HepG2 (cell line): Measurements from ENCODE around the gene SPATA31E1. TPM values are rescaled to one million over a fixed set of nuclear protein-coding genes. Genes with fewer than 3 reads are reported as not detected.

ENCODE experiments used
- ATAC-seq: fragments of 200-7000 bp; cut with Tn5 transposase; 3 replicates; pipeline ENCODE4 v1.9.1; 2020; ENCODE audit warnings: mild to moderate bottlenecking, moderate library complexity
- BruUV-seq: library from RNA; stranded (reverse); fragments of 400-500 nt; replicated peaks from 2 replicates; lab custom pipeline; 2021; lab: Mats Ljungman, UMichigan
- CTCF ChIA-PET: fragments of 300-600 bp; formaldehyde crosslinking; extraction: SDS; loops from one replicate; lab custom pipeline; 2021; ENCODE audit warnings: low total read pairs, inconsistent platforms, low intra/inter-chr PET ratio; lab: Yijun Ruan, JAX
- POLR2A ChIA-PET: fragments of 350-600 bp; sonication (Branson Sonifier 250); formaldehyde crosslinking; loops from one replicate; lab custom pipeline; 2020; ENCODE audit warnings: antibody characterized with exemption, inconsistent platforms; lab: Yijun Ruan, JAX
- DNase-seq: peaks from one replicate; pipeline ENCODE4 v3.0.0-alpha.2; 2015; ENCODE audit warnings: low spot score
- FAIRE-seq: peaks from 3 replicates; lab custom pipeline; 2011; peaks lifted over from hg19 to GRCh38; lab: Jason Lieb, UNC
- H2AFZ ChIP-seq: one replicate; pipeline ENCODE4 v1.6.1; 2011; ENCODE audit warnings: low read length, inconsistent platforms
- H3K27ac ChIP-seq: fragments of 300-600 bp; 3 replicates; pipeline ENCODE4 v1.8.0; 2011; ENCODE audit warnings: mixed run types, mild to moderate bottlenecking, mixed read lengths, low read length, inconsistent platforms; ENCODE audit not compliant: insufficient read depth; ENCODE audit errors: extremely low read length
- H3K27me3 ChIP-seq, 2 experiments: fragments of 200-600 bp in 1 of 2; 2 replicates in 1 of 2; 3 replicates in 1 of 2; pipeline versions ENCODE4 v1.6.0 to v1.8.0; 2011; ENCODE audit warnings: low read length in 2 of 2, mild to moderate bottlenecking in 2 of 2, moderate library complexity in 2 of 2, inconsistent platforms in 1 of 2; ENCODE audit not compliant: insufficient read depth in 2 of 2, control insufficient read depth in 1 of 2
- H3K36me3 ChIP-seq, 2 experiments: fragments of 200-600 bp in 1 of 2; replicated peaks in 1 of 2; 2 replicates in 1 of 2; 3 replicates in 1 of 2; pipeline versions ENCODE4 v1.5.1 to v1.8.0; 2011; ENCODE audit warnings: low read length in 2 of 2, inconsistent platforms in 1 of 2; ENCODE audit not compliant: insufficient read depth in 2 of 2, control insufficient read depth in 1 of 2
- H3K4me1 ChIP-seq: 2 replicates; pipeline ENCODE4 v1.5.1; 2012; ENCODE audit warnings: low read length, inconsistent platforms; ENCODE audit not compliant: insufficient read depth
- H3K4me2 ChIP-seq: 2 replicates; pipeline ENCODE4 v1.6.0; 2011; ENCODE audit warnings: low read depth, low read length, inconsistent platforms
- H3K4me3 ChIP-seq, 3 experiments: fragments of 200-600 bp in 1 of 3; sonication (generic), shearing (Covaris generic) in 1 of 3; replicated peaks in 1 of 3; 2 replicates each; pipeline ENCODE4 v1.5.1; 2011 to 2016; ENCODE audit warnings: low read length in 3 of 3, inconsistent platforms in 2 of 3, low read depth in 2 of 3, mild to moderate bottlenecking in 2 of 3, control low read depth in 1 of 3, mixed read lengths in 1 of 3; ENCODE audit not compliant: insufficient read depth in 1 of 3
- H3K79me2 ChIP-seq: one replicate; pipeline ENCODE4 v1.6.1; 2011; ENCODE audit warnings: low read length, inconsistent platforms; ENCODE audit not compliant: insufficient read depth
- H3K9ac ChIP-seq: 2 replicates; pipeline ENCODE4 v1.6.0; 2011; ENCODE audit warnings: mild to moderate bottlenecking, low read depth, low read length, inconsistent platforms; ENCODE audit not compliant: insufficient read depth
- H3K9me3 ChIP-seq: 2 replicates; pipeline ENCODE4 v1.5.1; 2012; ENCODE audit warnings: mild to moderate bottlenecking, low read length
- H4K20me1 ChIP-seq: 2 replicates; pipeline ENCODE4 v1.6.0; 2011; ENCODE audit warnings: inconsistent platforms, mild to moderate bottlenecking, low read length, moderate library complexity; ENCODE audit not compliant: insufficient read depth
- ARNT ChIP-seq: fragments of 450-650 bp; IDR thresholded peaks from 2 replicates; pipeline ENCODE4 v1.6.1; 2017
- ATF6 ChIP-seq: sonication (generic); formaldehyde crosslinking; conservative IDR thresholded peaks from 2 replicates; pipeline ENCODE4 v1.4.0; 2020; ENCODE audit warnings: missing genetic modification reagents
- CENPX ChIP-seq: sonication (generic); formaldehyde crosslinking; IDR thresholded peaks from 2 replicates; pipeline ENCODE4 v1.9.0; 2021; ENCODE audit warnings: mild to moderate bottlenecking, missing genetic modification reagents, moderate library complexity
- PBX3 ChIP-seq: sonication (generic); formaldehyde crosslinking; IDR thresholded peaks from 2 replicates; pipeline ENCODE4 v1.8.1; 2023; ENCODE audit warnings: missing genetic modification reagents, inconsistent platforms, borderline replicate concordance
- PREB ChIP-seq: sonication (generic); formaldehyde crosslinking; IDR thresholded peaks from 2 replicates; pipeline ENCODE4 v1.4.0; 2020; ENCODE audit warnings: missing genetic modification reagents
- REPIN1 ChIP-seq: sonication (generic); formaldehyde crosslinking; IDR thresholded peaks from 2 replicates; pipeline ENCODE4 v1.8.0; 2022; ENCODE audit warnings: missing genetic modification reagents, low read depth, mild to moderate bottlenecking, borderline replicate concordance
- RFX1 ChIP-seq: fragments of 450-650 bp; IDR thresholded peaks from 2 replicates; pipeline ENCODE4 v1.6.1; 2017
- SETDB1 ChIP-seq: sonication (generic); formaldehyde crosslinking; IDR thresholded peaks from 2 replicates; pipeline ENCODE4 v1.5.1; 2020; ENCODE audit warnings: missing genetic modification reagents, mild to moderate bottlenecking, borderline replicate concordance
- SOX6 ChIP-seq, 2 experiments: fragments of 450-650 bp in 1 of 2; sonication (generic) in 1 of 2; formaldehyde crosslinking in 1 of 2; IDR thresholded peaks; 2 replicates each; pipeline versions ENCODE4 v1.4.0 to v1.6.1; 2017 to 2020; ENCODE audit warnings: antibody characterized with exemption in 1 of 2, mild to moderate bottlenecking in 1 of 2, missing genetic modification reagents in 1 of 2
- SRSF9 ChIP-seq: fragments of 200-400 bp; formaldehyde crosslinking; IDR thresholded peaks from 2 replicates; pipeline ENCODE4 v1.6.1; 2018; ENCODE audit warnings: borderline replicate concordance, mild to moderate bottlenecking, low read depth, low read length; ENCODE audit not compliant: insufficient read depth, poor library complexity, severe bottlenecking
- TBX2 ChIP-seq: sonication (generic); formaldehyde crosslinking; IDR thresholded peaks from 2 replicates; pipeline ENCODE4 v1.5.0; 2020; ENCODE audit warnings: missing genetic modification reagents, mild to moderate bottlenecking, borderline replicate concordance
- U2AF1 ChIP-seq: fragments of 200-400 bp; formaldehyde crosslinking; optimal IDR thresholded peaks from 2 replicates; pipeline ENCODE3; 2017; ENCODE audit warnings: mild to moderate bottlenecking, low read depth, low read length
- ZNF501 ChIP-seq: sonication (generic); formaldehyde crosslinking; IDR thresholded peaks from 2 replicates; pipeline ENCODE4 v1.5.1; 2020; ENCODE audit warnings: mild to moderate bottlenecking, moderate library complexity, missing genetic modification reagents
- ZNF775 ChIP-seq: sonication (generic); formaldehyde crosslinking; IDR thresholded peaks from 2 replicates; pipeline ENCODE4 v1.4.0; 2020; ENCODE audit warnings: missing genetic modification reagents, mild to moderate bottlenecking, moderate library complexity, borderline replicate concordance
- ZNF883 ChIP-seq: sonication (generic); formaldehyde crosslinking; IDR thresholded peaks from 2 replicates; pipeline ENCODE4 v1.5.1; 2020; ENCODE audit warnings: mild to moderate bottlenecking, missing genetic modification reagents; ENCODE audit errors: not compliant biosample characterization
- WGBS: methylation state at CpG from one replicate; pipeline ENCODE4 v1.1.6; 2017; ENCODE audit warnings: low lambda C conversion rate; 5-methylcytosine and 5-hydroxymethylcytosine counted together
- in situ Hi-C: cut with HindIII; loops from 2 replicates; pipeline ENCODE4 v1.10.0; 2017; ENCODE audit warnings: low pct_unique_long_range_greater_than_20kb; ENCODE audit not compliant: extremely low pct_ligation_motif_present
- intact Hi-C: fragments of 100-400 bp; cut with micrococcal nuclease; formaldehyde crosslinking; loops from one replicate; pipeline ENCODE4 v1.10.0; 2022; ENCODE audit not compliant: unreplicated experiment
- polyA plus RNA-seq, 8 experiments: library from polyadenylated mRNA; depleted of rRNA in 3 of 8; stranded (reverse) in 7 of 8; unstranded in 1 of 8; fragments of >200 nt; fragmentation: Illumina TruSeq in 4 of 8; extraction: Trizol in 4 of 8; gene quantifications; 2 replicates each; pipeline versions ENCODE4 v1.2.1 to v1.2.3, GENCODE V29; 2011 to 2016; ENCODE audit warnings: low read depth in 4 of 8, missing spikeins in 1 of 8, mixed read lengths in 1 of 8; ENCODE audit not compliant: insufficient read depth in 1 of 8
- total RNA-seq, 5 experiments: library from RNA; depleted of rRNA; stranded (reverse); fragments of >200 nt; fragmentation: Illumina TruSeq; extraction: Trizol; gene quantifications; 2 replicates each; pipeline ENCODE4 v1.2.3, GENCODE V29; 2016; ENCODE audit warnings: low read depth in 1 of 5

SPATA31E1 gene
- total and polyA plus RNA-seq, 2 of the 13 experiments (the other 11 are each of a cell fraction or from before 2014, with no cell fraction given), result not detected

GRCh38 chr9:87889882-87890252, 7.2 kb downstream of the SPATA31E1 start:
- Histone ChIP-seq H3K9me3 (no peaks in the 10 kb centered on the region), H4K20me1 (no peaks in the 10 kb centered on the region), H3K9ac (no peak overlapping the region), H3K4me1 (no peaks in the 10 kb centered on the region), H3K4me2 (no peak overlapping the region), H3K27me3 (peaks cover 4 to 26% of the 10 kb centered on the region in 2 experiments; a peak in 4 of 5 replicates), H3K27ac (no peak overlapping the region), H3K79me2 (no peaks in the 10 kb centered on the region), H3K4me3 (no peak overlapping the region), H2AFZ (no peak overlapping the region), H3K36me3 (no peaks in the 10 kb centered on the region)
- no peak for TF ChIP-seq ATF6
- TF ChIP-seq SOX6 (IDR thresholded peaks at IDR 0.05), result no peak
- TF ChIP-seq SOX6 (CRISPR knock-in tag; IDR thresholded peaks at IDR 0.05), result no peak
- TF ChIP-seq ZNF775, result no peak
- no peak for TF ChIP-seq SRSF9
- TF ChIP-seq ZNF883 (CRISPR knock-in tag), result no peak
- no peak for TF ChIP-seq SETDB1 (CRISPR knock-in tag)
- TF ChIP-seq RFX1, result no peak
- no peak for TF ChIP-seq U2AF1
- no peak for TF ChIP-seq ARNT
- TF ChIP-seq PREB (CRISPR knock-in tag), result no peak
- TF ChIP-seq PBX3 (CRISPR knock-in tag), result no peak
- no peak for TF ChIP-seq REPIN1 (CRISPR knock-in tag)
- no peak for TF ChIP-seq ZNF501 (CRISPR knock-in tag)
- no peak for TF ChIP-seq CENPX
- no peak for TF ChIP-seq TBX2 (CRISPR knock-in tag)
- BruUV-seq, result no TSS peak
- in situ Hi-C loops, result no loop called here
- intact Hi-C loops, result no loop called here
- ATAC-seq (no peak; the same call in 2 of the 3 replicates), DNase-seq (no peak), FAIRE-seq (no peak)
- 0% methylated on average over 2 of the region's 4 CpGs for WGBS
- POLR2A ChIA-PET, result no interaction called here
- CTCF ChIA-PET, result no interaction called here
